GM21717 (cell line): ENCODE results near the gene DOK7.

ENCODE experiments used
- ATAC-seq: cut with Tn5 transposase; IDR thresholded peaks from one replicate; pipeline ENCODE4 v1.9.1; 2021; ENCODE audit warnings: mild to moderate bottlenecking, moderate library complexity; ENCODE audit not compliant: unreplicated experiment

The DOK7 gene

GRCh38 chr4:3473181-3473950 lies 10.3 kb downstream of the DOK7 start:
- no peak for ATAC-seq

- ATAC-seq, result no peak
These were observed 11.1 kb downstream of the DOK7 start for GRCh38 chr4:3473996-3474765.

GRCh38 chr4:3475041-3475712 lies 12.1 kb downstream of the DOK7 start:
- ATAC-seq, result no peak

- ATAC-seq, result no peak
These were observed 12.7 kb downstream of the DOK7 start for GRCh38 chr4:3475713-3476260.

- ATAC-seq, result no peak
These were observed 13.2 kb downstream of the DOK7 start for GRCh38 chr4:3476341-3476747.

GRCh38 chr4:3476936-3477749 lies 14.0 kb downstream of the DOK7 start:
- no peak for ATAC-seq

GRCh38 chr4:3477750-3478430 lies 14.8 kb downstream of the DOK7 start:
- no peak for ATAC-seq

- no peak for ATAC-seq
These were observed 15.6 kb downstream of the DOK7 start for GRCh38 chr4:3478446-3479357.

GRCh38 chr4:3479358-3480101 lies 16.4 kb downstream of the DOK7 start:
- no peak for ATAC-seq

- ATAC-seq, result no peak
These were observed 17.5 kb downstream of the DOK7 start for GRCh38 chr4:3480528-3481112.

GRCh38 chr4:3481113-3481531 lies 18.0 kb downstream of the DOK7 start:
- no peak for ATAC-seq

GRCh38 chr4:3481783-3482393 lies 18.8 kb downstream of the DOK7 start:
- ATAC-seq, result no peak

GRCh38 chr4:3482707-3483106 lies 19.6 kb downstream of the DOK7 start:
- ATAC-seq, result no peak

- no peak for ATAC-seq
These were observed 20.4 kb downstream of the DOK7 start for GRCh38 chr4:3483471-3483921.

GRCh38 chr4:3484057-3484973 lies 21.2 kb downstream of the DOK7 start:
- ATAC-seq, result no peak
